ENCODE measurements around the gene NPFF. TPM values are rescaled to one million over a fixed set of nuclear protein-coding genes. Genes with fewer than 3 reads are reported as not detected.
"Not testable (repeated sequence)": the region's sequence is repeated elsewhere in the genome, so short reads cannot be mapped to it uniquely, and the experiment has no call there.

The NPFF gene
- polyA plus RNA-seq, 1 experiment: not detected

DNA sequence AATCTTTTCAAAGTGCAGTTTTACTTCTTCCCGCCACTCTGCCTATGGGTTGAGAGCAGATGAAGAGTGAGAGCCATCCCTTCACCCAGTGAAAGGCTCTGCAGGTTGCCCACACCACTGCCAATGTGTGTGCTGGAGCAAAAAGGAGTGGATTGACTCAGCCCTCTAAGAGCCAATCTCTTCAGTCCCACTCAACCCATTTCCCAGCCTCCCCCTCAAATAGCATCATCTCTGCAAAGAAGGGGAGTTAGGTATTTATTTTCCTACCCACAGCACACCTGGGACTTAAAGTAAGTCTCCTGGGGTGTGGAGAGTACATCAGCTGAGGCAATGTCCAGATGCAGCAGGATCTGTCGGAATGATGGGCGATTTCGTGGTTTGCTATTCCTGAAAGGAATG is 23.3 kb downstream of the NPFF start:
- DNase-seq (ENCODE audit: low read depth): no peak
- TF ChIP-seq, protein P1, sequence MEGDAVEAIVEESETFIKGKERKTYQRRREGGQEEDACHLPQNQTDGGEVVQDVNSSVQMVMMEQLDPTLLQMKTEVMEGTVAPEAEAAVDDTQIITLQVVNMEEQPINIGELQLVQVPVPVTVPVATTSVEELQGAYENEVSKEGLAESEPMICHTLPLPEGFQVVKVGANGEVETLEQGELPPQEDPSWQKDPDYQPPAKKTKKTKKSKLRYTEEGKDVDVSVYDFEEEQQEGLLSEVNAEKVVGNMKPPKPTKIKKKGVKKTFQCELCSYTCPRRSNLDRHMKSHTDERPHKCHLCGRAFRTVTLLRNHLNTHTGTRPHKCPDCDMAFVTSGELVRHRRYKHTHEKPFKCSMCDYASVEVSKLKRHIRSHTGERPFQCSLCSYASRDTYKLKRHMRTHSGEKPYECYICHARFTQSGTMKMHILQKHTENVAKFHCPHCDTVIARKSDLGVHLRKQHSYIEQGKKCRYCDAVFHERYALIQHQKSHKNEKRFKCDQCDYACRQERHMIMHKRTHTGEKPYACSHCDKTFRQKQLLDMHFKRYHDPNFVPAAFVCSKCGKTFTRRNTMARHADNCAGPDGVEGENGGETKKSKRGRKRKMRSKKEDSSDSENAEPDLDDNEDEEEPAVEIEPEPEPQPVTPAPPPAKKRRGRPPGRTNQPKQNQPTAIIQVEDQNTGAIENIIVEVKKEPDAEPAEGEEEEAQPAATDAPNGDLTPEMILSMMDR (IDR thresholded peaks at IDR 0.05; ENCODE audit: insufficient read depth, low read depth, low read length): no peak
- CTCF ChIA-PET: no interaction called here
- Histone ChIP-seq H3K4me3 (ENCODE audit: low read depth, low read length) (no peak overlapping the region), H3K36me3 (ENCODE audit: control insufficient read depth, insufficient read depth, low read length) (peaks cover 43% of the 10 kb centered on the region), H3K27me3 (ENCODE audit: control insufficient read depth, insufficient read depth, low read length) (no peaks in the 10 kb centered on the region)
- POLR2A ChIA-PET: no interaction called here

DNA sequence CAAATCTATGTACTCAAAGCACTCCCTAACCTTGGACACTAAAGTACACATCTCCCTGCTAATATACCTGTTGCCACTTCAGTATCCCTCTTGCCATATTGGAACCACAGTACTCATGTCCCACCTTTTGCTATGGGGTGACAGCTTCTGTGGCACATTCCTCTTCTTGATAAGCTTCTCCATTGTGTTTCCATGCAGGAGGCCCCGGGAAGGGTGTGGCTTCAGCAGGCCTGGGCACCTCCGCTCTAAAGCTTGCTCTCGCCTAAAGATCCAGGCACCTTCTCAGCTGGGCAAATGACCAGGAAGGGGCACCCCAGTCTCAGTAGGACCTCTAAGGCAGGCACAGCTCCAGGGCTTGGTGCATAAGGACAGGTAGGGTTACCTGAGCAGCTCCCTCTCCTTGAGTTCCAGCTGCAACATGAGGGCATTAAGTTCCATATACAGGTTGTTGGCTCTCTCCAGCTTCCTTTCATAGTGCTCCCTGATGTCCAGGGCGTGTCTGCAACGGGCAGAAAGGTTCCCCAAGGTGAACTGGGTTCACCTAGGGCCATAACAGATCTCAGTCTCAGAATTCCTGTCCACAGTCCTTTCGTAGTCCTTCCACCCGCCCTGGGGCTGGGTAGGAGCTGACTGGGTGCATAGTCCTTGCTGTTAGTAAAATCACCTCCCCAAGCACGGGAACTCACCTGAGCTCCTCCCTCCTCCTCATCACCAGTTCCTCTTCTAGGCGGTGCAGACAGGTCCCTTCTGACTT is 23.9 kb downstream of the NPFF start:
- CTCF ChIA-PET: interaction anchor here (0.8 kb wide), 1 partner anchor 24 kb away, joined by 3 read pairs; the partner anchor contains the start of gene NPFF
- POLR2A ChIA-PET: no interaction called here
- Histone ChIP-seq H3K36me3 (ENCODE audit: control insufficient read depth, insufficient read depth, low read length) (peaks cover 44% of the 10 kb centered on the region), H3K4me3 (ENCODE audit: low read depth, low read length) (no peak overlapping the region), H3K27me3 (ENCODE audit: control insufficient read depth, insufficient read depth, low read length) (no peaks in the 10 kb centered on the region)
- DNase-seq (ENCODE audit: low read depth): no peak
- TF ChIP-seq, protein P1 (IDR thresholded peaks at IDR 0.05; ENCODE audit: insufficient read depth, low read depth, low read length): no peak

DNA sequence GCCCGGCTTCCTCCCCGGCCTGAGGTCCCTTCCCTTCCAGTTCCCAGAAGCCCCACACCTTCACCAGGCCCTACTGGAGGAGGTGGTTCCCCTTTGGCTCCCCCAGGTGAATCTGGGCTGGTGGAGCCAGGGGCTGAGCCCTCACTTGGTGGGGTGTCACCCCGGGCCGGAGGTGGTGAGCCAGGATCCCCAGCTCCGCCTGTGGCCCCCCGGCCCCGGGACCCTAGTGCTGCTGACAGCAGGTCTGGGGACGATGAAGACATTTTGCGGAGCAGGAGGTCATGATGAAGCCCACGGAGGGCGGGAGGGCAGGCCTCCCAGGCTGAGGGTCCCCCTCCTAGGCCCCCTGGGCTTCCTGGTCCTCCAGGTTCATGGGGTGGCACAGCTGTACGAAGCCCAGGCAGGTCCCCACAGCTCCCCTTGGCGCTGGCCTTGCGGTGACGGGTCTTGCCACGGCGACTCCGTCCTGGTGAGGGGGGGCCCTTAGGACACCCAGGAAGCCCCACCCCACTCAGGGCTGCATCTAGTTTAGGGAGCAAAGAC is 24.6 kb downstream of the NPFF start:
- Histone ChIP-seq H3K27me3 (ENCODE audit: control insufficient read depth, insufficient read depth, low read length) (no peaks in the 10 kb centered on the region), H3K36me3 (ENCODE audit: control insufficient read depth, insufficient read depth, low read length) (peaks cover 42% of the 10 kb centered on the region), H3K4me3 (ENCODE audit: low read depth, low read length) (no peak overlapping the region)
- POLR2A ChIA-PET: interaction anchor here (1.0 kb wide), 1 partner anchor 16 kb away, joined by 4 read pairs; the partner anchor contains the start of gene MAP3K12
- TF ChIP-seq, protein P1 (IDR thresholded peaks at IDR 0.05; ENCODE audit: insufficient read depth, low read depth, low read length): no peak
- DNase-seq (ENCODE audit: low read depth): no peak
- CTCF ChIA-PET: interaction anchor here (0.8 to 2.1 kb wide), 4 partner anchors 9 to 162 kb away, joined by 3 to 17 read pairs (median 6); partner anchors contain the start of gene NPFF

DNA sequence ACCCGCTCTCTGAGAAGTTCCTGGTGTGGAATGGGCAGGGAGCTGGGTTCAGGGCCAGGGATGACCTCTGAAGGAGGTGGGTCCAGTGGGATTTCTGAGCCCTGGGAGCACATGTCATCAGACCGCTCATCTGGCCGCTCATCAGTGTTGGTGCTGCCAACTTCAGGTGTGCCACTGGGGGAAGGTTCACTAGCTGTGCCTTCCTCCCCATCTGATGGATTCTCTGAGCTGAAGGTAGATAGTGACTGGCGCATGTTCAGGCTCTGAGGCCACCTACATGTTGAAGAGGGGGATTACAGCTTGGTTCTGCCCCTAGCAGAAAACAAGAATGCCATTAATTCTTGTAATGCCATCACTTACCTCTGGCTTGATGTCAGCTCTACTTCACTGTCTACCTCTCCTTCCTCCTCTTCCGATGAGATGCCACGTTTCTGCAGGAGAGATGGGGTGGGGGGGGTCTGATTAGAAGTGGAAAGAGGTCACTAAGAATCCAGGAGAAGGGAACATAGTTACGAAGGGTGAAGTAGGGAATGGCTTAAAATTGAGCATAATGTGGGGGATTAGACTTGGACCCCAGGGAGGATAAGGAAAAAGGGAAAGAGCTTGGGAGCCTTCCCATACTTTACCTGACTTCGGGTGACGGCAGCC is 25.2 kb downstream of the NPFF start:
- H3K36me3 ChIP-seq (ENCODE audit: control insufficient read depth, insufficient read depth, low read length): peaks cover 42% of the 10 kb centered on the region
- no peak overlapping the region for H3K4me3 ChIP-seq (ENCODE audit: low read depth, low read length)
- no peaks in the 10 kb centered on the region for H3K27me3 ChIP-seq (ENCODE audit: control insufficient read depth, insufficient read depth, low read length)
- ChIA-PET POLR2A (interaction anchor here (0.8 to 1.0 kb wide), 2 partner anchors 17 to 19 kb away, joined by 4 read pairs; partner anchors contain the start of genes MAP3K12 and TARBP2), CTCF (interaction anchor here (0.6 to 2.1 kb wide), 8 partner anchors 8 to 161 kb away, joined by 3 to 17 read pairs (median 4); partner anchors contain the start of genes MAP3K12 and NPFF)
- TF ChIP-seq, protein P1 (IDR thresholded peaks at IDR 0.05; ENCODE audit: insufficient read depth, low read depth, low read length): peak; percentile 27; the same call in 1 of the 2 replicates
- no peak for DNase-seq (ENCODE audit: low read depth)

DNA sequence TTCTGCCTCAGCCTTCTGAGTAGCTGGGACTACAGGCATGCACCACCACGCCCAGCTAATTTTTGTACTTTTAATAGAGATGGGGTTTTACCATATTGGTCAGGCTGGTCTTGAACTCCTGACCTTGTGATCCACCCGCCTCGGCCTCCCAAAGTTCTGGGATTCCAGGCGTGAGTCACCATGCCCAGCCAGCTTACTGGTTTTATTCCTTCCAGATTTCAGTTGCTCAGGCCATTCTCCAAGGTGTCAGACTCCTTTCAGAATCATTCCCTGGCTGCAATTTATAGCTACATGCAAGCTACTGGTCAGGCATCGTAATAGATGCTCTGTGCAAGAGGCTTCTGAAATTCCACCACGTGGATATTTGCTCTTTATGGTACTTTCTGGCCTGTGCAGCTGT is 25.8 kb downstream of the NPFF start:
- POLR2A ChIA-PET: interaction anchor here (0.8 to 1.0 kb wide), 2 partner anchors 18 to 20 kb away, joined by 4 read pairs; partner anchors contain the start of genes MAP3K12 and TARBP2
- CTCF ChIA-PET: interaction anchor here (0.6 to 2.1 kb wide), 9 partner anchors 8 to 452 kb away, joined by 3 to 17 read pairs (median 4); partner anchors contain the start of genes MAP3K12 and NPFF
- not testable (repeated sequence) for H3K27me3 ChIP-seq (ENCODE audit: control insufficient read depth, insufficient read depth, low read length); H3K4me3 ChIP-seq (ENCODE audit: low read depth, low read length)
- peak; percentile 78 for DNase-seq (ENCODE audit: low read depth)
- H3K36me3 ChIP-seq (ENCODE audit: control insufficient read depth, insufficient read depth, low read length): peaks cover 40% of the 10 kb centered on the region
